Activated T-helper 1 cell treated with anti-CD3 and anti-CD28 coated beads, Interleukin-12 subunit alpha, Interleukin-12 subunit beta, Interleukin-2, Interleukin-4 antibody, amounts not matched to agents 30 ng/mL and 10 ng/mL and 1 ng/mL, durations not matched to agents 14 hours and 24 hours and 36 hours (primary cell): ENCODE data around the gene RAN. TPM values are rescaled to one million over a fixed set of nuclear protein-coding genes. Genes with fewer than 3 reads are reported as not detected.

Experiments used
- total RNA-seq: library from RNA; stranded (reverse); gene quantifications from 2 replicates; pipeline ENCODE4 v1.2.3, GENCODE V29; 2022

The RAN gene
- total RNA-seq, 1 donor from 2014 or later: 1,823 TPM

Other genes with a start within 250 kb of the RAN start
- 0.29 TPM in 1 of 2 replicates, not detected in the other for gene RIMBP2, start 155.8 kb upstream of the RAN start, total RNA-seq
- gene STX2, start 32.8 kb upstream of the RAN start, total RNA-seq: 15.9 and 17.9 TPM in 2 replicates
- gene ADGRD1, start 81.8 kb downstream of the RAN start, total RNA-seq: 0.18 and 0.59 TPM in 2 replicates